Measurements from ENCODE around the gene IGSF11.

IGSF11 gene

DNA sequence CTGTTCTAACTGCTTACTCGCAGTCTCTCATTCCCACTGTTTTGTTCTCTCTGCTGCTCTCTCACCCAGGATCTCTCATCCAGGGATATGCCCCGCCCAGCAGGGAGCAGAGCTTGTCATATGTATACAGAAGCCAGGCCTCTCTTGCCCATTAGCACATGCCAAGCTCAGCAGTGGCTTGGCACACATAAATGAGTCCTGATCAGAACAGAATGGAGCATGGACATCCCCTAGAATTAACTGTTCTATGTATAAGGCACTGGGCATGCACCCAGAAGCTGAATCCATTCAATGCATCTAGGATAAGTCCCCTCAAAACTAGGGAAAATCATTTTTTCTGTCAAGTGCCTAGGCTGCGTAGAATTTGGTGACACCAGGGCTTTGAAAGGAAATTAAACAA is 61.6 kb downstream of the IGSF11 start:
- TF ChIP-seq, protein P1, sequence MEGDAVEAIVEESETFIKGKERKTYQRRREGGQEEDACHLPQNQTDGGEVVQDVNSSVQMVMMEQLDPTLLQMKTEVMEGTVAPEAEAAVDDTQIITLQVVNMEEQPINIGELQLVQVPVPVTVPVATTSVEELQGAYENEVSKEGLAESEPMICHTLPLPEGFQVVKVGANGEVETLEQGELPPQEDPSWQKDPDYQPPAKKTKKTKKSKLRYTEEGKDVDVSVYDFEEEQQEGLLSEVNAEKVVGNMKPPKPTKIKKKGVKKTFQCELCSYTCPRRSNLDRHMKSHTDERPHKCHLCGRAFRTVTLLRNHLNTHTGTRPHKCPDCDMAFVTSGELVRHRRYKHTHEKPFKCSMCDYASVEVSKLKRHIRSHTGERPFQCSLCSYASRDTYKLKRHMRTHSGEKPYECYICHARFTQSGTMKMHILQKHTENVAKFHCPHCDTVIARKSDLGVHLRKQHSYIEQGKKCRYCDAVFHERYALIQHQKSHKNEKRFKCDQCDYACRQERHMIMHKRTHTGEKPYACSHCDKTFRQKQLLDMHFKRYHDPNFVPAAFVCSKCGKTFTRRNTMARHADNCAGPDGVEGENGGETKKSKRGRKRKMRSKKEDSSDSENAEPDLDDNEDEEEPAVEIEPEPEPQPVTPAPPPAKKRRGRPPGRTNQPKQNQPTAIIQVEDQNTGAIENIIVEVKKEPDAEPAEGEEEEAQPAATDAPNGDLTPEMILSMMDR (IDR thresholded peaks at IDR 0.05; ENCODE audit: low read depth, low read length): no peak
- DNase-seq (ENCODE audit: low read depth in 2 of 2): no peak
- H3K4me3 ChIP-seq (replicated peaks in 1 of 2; ENCODE audit: low read depth in 2 of 2, low read length in 2 of 2): no peak overlapping the region

DNA sequence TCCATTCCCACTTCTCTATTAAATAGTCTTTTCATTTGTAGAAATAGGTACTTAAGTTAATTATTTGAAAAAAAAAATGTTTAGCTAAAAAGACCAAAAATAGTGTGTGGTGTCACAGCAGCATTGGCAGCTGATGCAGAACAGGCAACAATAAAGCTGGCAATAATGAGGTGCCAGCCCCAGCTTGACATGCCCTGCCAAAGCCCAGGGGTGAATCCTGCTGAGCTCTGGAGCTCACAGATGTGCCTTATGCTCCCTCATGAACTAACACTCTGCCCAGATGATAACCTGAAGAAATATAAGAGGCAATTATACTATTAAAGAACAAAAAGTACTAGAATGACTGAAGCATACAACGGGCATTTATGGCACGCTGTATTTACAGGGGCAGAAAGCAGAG is 63.8 kb downstream of the IGSF11 start:
- TF ChIP-seq, protein P1 (IDR thresholded peaks at IDR 0.05; ENCODE audit: low read depth, low read length): no peak
- H3K4me3 ChIP-seq (replicated peaks in 1 of 2; ENCODE audit: low read depth in 2 of 2, low read length in 2 of 2): no peak overlapping the region
- no peak for DNase-seq (ENCODE audit: low read depth in 2 of 2)

DNA sequence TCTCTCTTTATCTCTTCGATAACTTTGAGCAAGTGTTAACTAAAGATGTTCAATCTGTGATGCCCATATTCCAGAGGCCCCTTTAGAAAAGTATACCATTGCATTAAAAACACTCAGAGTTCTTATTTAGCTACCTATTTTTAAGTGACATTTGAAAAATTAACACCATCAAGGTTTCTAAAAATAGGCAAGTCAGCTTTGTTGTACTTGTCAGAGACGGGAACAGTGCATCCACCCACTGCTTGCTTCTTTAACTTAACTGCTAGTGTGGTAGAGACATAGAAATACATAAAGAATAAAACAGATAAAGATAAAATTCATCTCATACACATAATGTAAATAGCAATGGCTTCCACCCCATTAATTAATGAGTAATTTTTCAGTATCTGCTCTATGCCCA is 66.0 kb downstream of the IGSF11 start:
- TF ChIP-seq, protein P1 (IDR thresholded peaks at IDR 0.05; ENCODE audit: low read depth, low read length): no peak
- H3K4me3 ChIP-seq (replicated peaks in 1 of 2; ENCODE audit: low read depth in 2 of 2, low read length in 2 of 2): no peak overlapping the region
- DNase-seq (ENCODE audit: low read depth in 2 of 2): no peak

DNA sequence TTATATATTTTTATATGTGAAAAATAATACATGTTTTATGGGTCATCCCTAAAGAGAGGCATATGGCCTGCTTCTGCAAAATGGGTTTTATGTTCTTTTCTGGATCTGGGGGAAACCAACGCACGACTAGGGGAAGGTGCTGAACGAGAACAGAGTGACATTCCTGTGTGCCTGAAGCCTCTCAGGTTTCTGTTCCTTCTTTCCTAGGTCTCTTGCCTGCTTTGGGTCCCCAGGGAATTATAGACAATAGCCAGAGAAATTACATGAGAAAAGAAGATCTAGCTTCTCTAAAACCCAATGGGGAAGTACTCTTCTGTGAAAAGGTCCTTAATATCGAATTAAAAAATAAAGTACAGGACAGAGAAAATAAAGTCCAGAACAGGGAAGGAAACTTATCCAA is 66.5 kb downstream of the IGSF11 start:
- TF ChIP-seq, protein P1 (IDR thresholded peaks at IDR 0.05; ENCODE audit: low read depth, low read length): no peak
- H3K4me3 ChIP-seq (replicated peaks in 1 of 2; ENCODE audit: low read depth in 2 of 2, low read length in 2 of 2): no peak overlapping the region
- no peak for DNase-seq (ENCODE audit: low read depth in 2 of 2)

DNA sequence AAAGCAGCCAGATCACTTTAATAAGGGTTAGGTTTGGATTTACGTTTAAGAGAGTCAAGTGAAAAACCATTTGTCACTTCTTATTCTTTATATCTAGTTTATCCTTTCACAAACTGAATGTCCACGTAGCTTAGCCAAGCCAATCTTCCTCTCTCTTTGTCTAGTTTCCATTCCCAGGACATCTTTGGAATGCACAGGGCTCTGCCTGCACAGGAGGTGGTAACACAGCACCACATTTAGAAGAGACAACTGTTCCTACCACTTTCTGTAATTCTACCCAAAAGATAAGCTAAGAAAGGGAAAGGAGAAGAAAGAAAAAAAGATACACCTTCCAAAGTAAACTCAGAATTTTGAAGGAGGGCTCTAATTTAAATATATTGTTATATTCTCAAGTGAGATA is 67.9 kb downstream of the IGSF11 start:
- no peak overlapping the region for H3K4me3 ChIP-seq (replicated peaks in 1 of 2; ENCODE audit: low read depth in 2 of 2, low read length in 2 of 2)
- no peak for DNase-seq (ENCODE audit: low read depth in 2 of 2)
- TF ChIP-seq, protein P1 (IDR thresholded peaks at IDR 0.05; ENCODE audit: low read depth, low read length): no peak

DNA sequence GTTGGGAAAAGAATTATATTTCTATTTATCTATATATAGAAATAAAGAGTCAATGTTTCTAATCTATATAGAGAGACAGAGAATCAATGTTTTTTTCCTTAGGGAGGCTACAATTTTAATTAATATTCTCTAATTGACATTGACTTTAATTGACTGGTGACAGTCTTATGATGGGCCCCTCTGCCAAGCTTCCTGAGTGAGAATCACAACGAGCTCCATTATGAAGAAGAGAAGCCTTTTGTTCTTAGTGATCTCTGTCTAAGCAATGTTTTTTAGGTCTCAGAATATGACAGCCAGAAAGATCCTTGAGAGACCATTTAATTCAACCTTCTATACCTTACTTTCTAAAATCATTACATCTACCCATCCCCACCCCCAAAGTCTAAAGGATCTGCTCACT is 70.9 kb downstream of the IGSF11 start:
- no peak for DNase-seq (ENCODE audit: low read depth in 2 of 2)
- TF ChIP-seq, protein P1 (IDR thresholded peaks at IDR 0.05; ENCODE audit: low read depth, low read length): no peak
- no peak overlapping the region for H3K4me3 ChIP-seq (replicated peaks in 1 of 2; ENCODE audit: low read depth in 2 of 2, low read length in 2 of 2)

DNA sequence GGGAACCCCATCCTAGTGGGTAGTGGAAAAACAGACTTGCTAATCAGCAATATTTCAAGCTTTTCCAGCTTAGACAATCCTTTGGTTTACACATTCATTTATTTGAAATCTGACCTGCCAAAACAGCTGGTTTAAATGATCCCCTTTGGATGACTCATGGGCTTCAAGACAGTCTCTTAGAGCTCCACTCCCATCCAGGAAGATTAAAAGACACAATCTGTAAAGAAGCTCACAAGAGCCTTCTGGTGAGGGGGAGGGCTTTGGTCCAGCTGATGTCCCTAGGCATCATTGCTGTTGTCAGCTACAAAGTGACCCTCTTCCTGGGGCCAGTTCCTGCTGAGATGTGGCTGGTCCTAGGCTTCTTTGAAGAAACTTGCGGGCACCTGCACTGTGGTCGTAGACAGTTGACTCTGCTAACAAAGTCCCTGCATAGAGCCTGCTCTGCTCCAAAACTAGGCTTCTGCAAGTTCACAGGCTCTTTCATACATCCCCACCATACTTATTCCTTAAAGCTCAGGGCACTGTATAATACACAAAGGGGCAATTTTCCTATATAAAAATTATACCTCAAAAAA is 73.7 kb downstream of the IGSF11 start:
- TF ChIP-seq, protein P1 (IDR thresholded peaks at IDR 0.05; ENCODE audit: low read depth, low read length): no peak
- no peak overlapping the region for H3K4me3 ChIP-seq (replicated peaks in 1 of 2; ENCODE audit: low read depth in 2 of 2, low read length in 2 of 2)

More for the DNA sequence above, 73.7 kb downstream of the IGSF11 start:
- DNase-seq (ENCODE audit: low read depth in 2 of 2): no peak

Data from cardiac fibroblast (primary cell).